Tibial artery (tissue), 4 donors: ENCODE data around the gene LYRM4.
"Not testable (repeated sequence)": the region's sequence is repeated elsewhere in the genome, so short reads cannot be mapped to it uniquely, and the experiment has no call there.

ENCODE experiments used
- DNase-seq, 2 donors: peaks; one replicate each; pipeline ENCODE4 v3.0.0-alpha.2; 2019
- H3K27ac ChIP-seq, 2 donors: fragments of 200-600 bp; sonication (generic) in 1 of 2; 1 replicate in 1 of 2; 2 replicates in 1 of 2; pipeline ENCODE4 v1.5.1; 2018 to 2019; ENCODE audit warnings: mild to moderate bottlenecking in 1 of 2
- H3K27me3 ChIP-seq, 2 donors: fragments of 200-600 bp; sonication (generic) in 1 of 2; one replicate each; pipeline versions ENCODE4 v1.5.1 to v1.6.0; 2016 to 2019
- H3K36me3 ChIP-seq, 3 donors: fragments of 200-600 bp; sonication (generic) in 2 of 3; one replicate each; pipeline ENCODE4 v1.5.1; 2016 to 2019; ENCODE audit warnings: mild to moderate bottlenecking in 2 of 3
- H3K4me1 ChIP-seq, 4 donors: fragments of 200-600 bp; sonication (generic) in 2 of 4; 1 replicate in 3 of 4; 2 replicates in 1 of 4; pipeline ENCODE4 v1.5.1; 2016 to 2019
- H3K4me3 ChIP-seq, 2 donors: fragments of 200-600 bp; sonication (generic) in 1 of 2; 1 replicate in 1 of 2; 2 replicates in 1 of 2; pipeline ENCODE4 v1.5.1; 2018 to 2019; ENCODE audit warnings: mild to moderate bottlenecking in 2 of 2
- H3K9me3 ChIP-seq, 3 donors: fragments of 200-600 bp; sonication (generic) in 1 of 3; one replicate each; pipeline ENCODE4 v1.5.1; 2016 to 2019
- intact Hi-C: fragments of 100-400 bp; cut with DNase I; formaldehyde crosslinking; loops from one replicate; pipeline ENCODE4 v1.15.0; 2023; ENCODE audit warnings: low total_unique reads
- TF ChIP-seq, protein P1 (sequence below), 2 experiments: fragments of 200-600 bp in 1 of 2; fragments of 450-650 bp in 1 of 2; IDR thresholded peaks; one replicate each; pipeline ENCODE4 v1.5.1; 2017 to 2019; ENCODE audit warnings: antibody characterized with exemption in 2 of 2, mild to moderate bottlenecking in 1 of 2, moderate library complexity in 1 of 2

LYRM4 gene

DNA sequence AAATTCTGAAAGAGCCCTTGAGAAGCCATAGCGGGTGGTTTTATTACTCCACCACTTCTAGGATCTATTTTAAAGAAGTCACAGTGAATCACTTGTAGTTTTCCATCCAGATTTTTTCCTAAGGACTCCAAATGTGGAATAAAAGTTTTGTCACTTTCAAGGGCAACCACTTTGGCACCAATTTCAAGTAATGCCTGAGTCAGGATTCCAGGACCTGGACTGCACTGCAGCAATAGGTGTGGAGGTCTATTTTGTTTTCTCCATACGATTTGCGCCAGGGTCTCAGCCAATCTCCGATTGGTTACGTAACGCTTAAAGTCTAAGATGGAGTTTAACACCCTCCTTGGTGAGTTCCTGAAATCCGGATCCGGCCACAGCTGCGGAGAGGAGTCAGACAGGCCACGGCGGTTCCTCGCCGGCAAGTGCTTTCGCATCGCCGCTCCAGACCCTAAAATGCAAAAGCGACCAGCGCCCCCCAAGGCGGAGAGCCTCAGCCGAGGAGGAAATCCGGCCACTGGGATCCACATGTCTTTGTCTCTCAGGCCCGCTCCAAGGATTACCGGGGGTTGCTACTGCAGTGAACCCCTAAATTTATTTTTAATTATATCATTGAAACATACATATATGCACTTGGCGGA lies 194.2 kb downstream of the LYRM4 start:
- intact Hi-C loops: no loop called here
- TF ChIP-seq, protein P1, sequence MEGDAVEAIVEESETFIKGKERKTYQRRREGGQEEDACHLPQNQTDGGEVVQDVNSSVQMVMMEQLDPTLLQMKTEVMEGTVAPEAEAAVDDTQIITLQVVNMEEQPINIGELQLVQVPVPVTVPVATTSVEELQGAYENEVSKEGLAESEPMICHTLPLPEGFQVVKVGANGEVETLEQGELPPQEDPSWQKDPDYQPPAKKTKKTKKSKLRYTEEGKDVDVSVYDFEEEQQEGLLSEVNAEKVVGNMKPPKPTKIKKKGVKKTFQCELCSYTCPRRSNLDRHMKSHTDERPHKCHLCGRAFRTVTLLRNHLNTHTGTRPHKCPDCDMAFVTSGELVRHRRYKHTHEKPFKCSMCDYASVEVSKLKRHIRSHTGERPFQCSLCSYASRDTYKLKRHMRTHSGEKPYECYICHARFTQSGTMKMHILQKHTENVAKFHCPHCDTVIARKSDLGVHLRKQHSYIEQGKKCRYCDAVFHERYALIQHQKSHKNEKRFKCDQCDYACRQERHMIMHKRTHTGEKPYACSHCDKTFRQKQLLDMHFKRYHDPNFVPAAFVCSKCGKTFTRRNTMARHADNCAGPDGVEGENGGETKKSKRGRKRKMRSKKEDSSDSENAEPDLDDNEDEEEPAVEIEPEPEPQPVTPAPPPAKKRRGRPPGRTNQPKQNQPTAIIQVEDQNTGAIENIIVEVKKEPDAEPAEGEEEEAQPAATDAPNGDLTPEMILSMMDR (IDR thresholded peaks at IDR 0.05): no peak
- no peak overlapping the region for H3K27ac ChIP-seq
- no peak for DNase-seq
- H3K27me3 ChIP-seq: no peaks in the 10 kb centered on the region
- no peaks in the 10 kb centered on the region for H3K4me1 ChIP-seq
- no peaks in the 10 kb centered on the region for H3K9me3 ChIP-seq
- peaks cover 0 to 6% (median 0%) of the 10 kb centered on the region in 3 donors for H3K36me3 ChIP-seq
- H3K4me3 ChIP-seq: no peak overlapping the region

DNA sequence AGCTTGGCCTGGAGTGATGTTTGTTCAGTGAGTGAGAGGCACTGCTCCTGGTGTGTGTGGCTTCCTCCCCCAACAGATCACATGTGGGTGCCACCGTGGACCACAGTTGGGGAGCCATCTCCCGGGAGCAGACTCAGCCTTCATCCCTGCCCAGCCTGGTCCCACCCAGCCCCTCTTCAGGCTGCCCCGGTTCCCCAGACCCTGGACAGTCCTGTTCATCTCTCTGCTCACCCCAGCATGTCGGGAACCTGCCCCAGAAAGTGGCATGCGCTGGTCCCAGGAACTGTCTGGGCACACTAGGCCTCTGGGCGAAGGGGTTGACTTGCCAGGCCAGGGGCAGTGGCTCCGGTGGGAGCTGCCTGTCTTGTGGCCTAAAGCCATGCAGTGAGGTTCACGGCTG lies 197.1 kb downstream of the LYRM4 start:
- no peak for DNase-seq
- Histone ChIP-seq H3K36me3 (peaks cover 0 to 6% (median 0%) of the 10 kb centered on the region in 3 donors), H3K4me3 (no peak overlapping the region), H3K27me3 (no peaks in the 10 kb centered on the region), H3K4me1 (peaks cover 0 to 2% (median 0%) of the 10 kb centered on the region in 4 donors), H3K27ac (no peak overlapping the region), H3K9me3 (no peaks in the 10 kb centered on the region)
- intact Hi-C loops: no loop called here
- TF ChIP-seq, protein P1 (IDR thresholded peaks at IDR 0.05): no peak

DNA sequence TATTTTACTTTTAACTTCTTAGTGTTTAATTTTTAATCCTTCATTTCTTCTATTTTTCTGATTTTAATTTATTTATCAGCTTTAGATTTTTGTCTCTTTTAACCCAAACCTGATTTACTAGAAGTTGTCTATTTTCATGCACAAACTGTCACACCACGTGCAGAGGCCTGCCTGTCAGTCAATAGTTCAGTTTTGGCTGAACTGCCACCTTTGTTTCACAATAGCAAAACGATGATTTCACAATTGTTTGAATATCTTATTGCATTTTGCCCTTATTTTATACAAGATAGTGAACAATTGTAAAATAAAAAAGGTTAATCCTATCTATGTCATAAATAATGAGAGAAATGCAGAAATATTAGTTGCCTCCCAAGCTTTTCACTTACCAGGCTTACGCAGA lies 199.6 kb downstream of the LYRM4 start:
- no peaks in the 10 kb centered on the region for H3K9me3 ChIP-seq
- H3K4me3 ChIP-seq: no peak overlapping the region
- TF ChIP-seq, protein P1 (IDR thresholded peaks at IDR 0.05): no peak
- H3K27ac ChIP-seq: no peak overlapping the region
- intact Hi-C loops: no loop called here
- peaks cover 0 to 11% (median 0%) of the 10 kb centered on the region in 4 donors for H3K4me1 ChIP-seq
- no peaks in the 10 kb centered on the region for H3K36me3 ChIP-seq
- DNase-seq: no peak
- H3K27me3 ChIP-seq: no peaks in the 10 kb centered on the region

DNA sequence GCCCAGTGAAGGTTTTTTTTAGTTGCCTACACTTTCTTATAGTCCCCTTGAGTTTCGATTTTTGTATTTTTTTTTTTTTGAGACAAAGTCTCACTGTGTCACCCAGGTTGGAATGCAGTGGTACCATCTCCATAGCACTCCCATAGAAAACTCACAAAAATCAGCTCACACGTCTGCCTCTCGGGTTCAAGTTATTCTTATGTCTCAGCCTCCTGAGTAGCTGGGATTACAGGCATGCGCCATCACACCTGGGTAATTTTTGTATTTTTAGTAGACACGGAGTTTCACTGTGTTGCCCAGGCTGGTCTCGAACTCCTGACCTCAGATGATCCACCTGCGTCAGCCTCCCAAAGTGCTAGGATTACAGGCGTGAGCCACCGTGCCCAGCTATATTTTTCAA lies 200.3 kb downstream of the LYRM4 start:
- H3K27ac ChIP-seq, intact Hi-C loops, H3K9me3 ChIP-seq, DNase-seq, H3K27me3 ChIP-seq, H3K36me3 ChIP-seq, H3K4me3 ChIP-seq: not testable (repeated sequence)
- peaks cover 0 to 11% (median 0%) of the 10 kb centered on the region in 4 donors for H3K4me1 ChIP-seq

DNA sequence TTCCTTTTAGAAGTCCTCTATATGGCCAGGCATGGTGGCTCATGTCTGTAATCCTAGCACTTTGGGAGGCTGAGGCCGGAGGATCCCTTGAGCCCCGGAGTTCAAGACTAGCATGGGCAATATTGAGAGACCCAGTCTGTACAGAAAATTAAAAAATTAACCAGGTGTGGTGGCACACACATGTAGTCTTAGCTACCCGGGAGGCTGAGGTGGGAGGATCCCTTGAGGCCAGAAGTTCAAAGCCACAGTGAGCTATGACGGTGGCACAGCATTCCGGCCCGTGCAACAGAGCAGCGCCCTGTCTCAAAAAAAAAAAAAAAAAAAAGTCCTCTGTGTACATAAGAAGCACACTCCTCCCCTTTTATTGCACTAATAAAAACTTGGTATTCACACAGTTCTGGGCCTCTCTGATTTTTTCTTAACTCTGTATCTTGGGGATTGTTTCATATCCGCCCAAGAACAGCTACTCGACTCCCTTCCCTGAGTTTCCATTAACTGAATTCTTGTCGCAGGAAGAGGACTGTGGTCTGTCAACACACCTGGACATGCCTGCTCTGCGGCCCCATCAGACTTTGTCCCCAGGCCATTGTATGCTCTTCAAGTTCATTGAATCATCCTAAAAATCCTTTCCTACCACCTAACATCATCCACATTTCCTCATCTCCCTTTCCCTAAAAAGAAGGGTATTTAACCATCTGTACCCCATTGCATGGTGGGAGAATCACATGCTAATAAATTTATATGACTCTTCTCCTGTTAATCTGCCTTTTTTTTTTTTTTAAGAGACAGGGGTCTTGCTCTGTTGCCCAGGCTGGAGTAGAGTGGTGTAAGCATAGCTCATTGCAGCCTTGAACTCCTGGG lies 201.5 kb downstream of the LYRM4 start:
- H3K27me3 ChIP-seq: no peaks in the 10 kb centered on the region
- no peaks in the 10 kb centered on the region for H3K36me3 ChIP-seq
- DNase-seq: no peak
- H3K4me1 ChIP-seq: peaks cover 0 to 17% (median 0%) of the 10 kb centered on the region in 4 donors
- no peaks in the 10 kb centered on the region for H3K9me3 ChIP-seq
- H3K27ac ChIP-seq: no peak overlapping the region
- TF ChIP-seq, protein P1 (IDR thresholded peaks at IDR 0.05): no peak
- intact Hi-C loops: no loop called here
- no peak overlapping the region for H3K4me3 ChIP-seq
